Neuron (in vitro differentiated cells): ENCODE data around the gene URB2.

Experiments
- H2AFZ ChIP-seq: one replicate; pipeline ENCODE4 v1.6.1; 2013; ENCODE audit warnings: low read depth, mild to moderate bottlenecking, inconsistent platforms, low read length, moderate library complexity
- H3K27me3 ChIP-seq: one replicate; pipeline ENCODE4 v1.6.1; 2013; ENCODE audit warnings: low read length; ENCODE audit not compliant: insufficient read depth
- H3K36me3 ChIP-seq: one replicate; pipeline ENCODE4 v1.6.1; 2013; ENCODE audit warnings: low read length; ENCODE audit not compliant: insufficient read depth
- H3K4me1 ChIP-seq: one replicate; pipeline ENCODE4 v1.6.1; 2013; ENCODE audit warnings: low read length; ENCODE audit not compliant: insufficient read depth
- H3K4me3 ChIP-seq: 2 replicates; pipeline ENCODE4 v1.5.1; 2013; ENCODE audit warnings: mild to moderate bottlenecking, low read length, moderate library complexity
- H3K9me3 ChIP-seq: one replicate; pipeline ENCODE4 v1.6.1; 2013; ENCODE audit warnings: low read length

URB2 gene

DNA sequence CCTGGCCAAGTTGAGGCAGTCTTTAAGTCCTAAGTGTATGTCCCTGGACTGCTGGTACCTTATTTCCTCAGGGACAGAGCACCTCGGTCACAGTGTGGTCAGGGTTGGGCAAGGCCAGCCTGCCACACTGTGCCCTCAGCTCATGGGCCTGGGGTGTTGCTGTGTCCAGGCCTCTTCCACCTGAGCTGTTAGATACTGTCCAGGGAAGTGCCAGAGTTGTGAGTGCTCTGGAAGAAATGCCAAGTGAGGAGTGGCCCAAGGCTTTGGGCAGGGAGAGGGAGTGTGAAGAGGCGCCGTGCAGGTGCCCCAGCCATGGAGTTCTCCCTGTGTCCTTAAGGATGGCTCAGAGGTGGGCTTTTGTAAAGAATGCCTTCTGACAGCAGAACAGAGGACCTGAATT is 15.3 kb downstream of the URB2 start:
- Histone ChIP-seq H3K4me3 (no peak overlapping the region), H3K27me3 (no peaks in the 10 kb centered on the region), H3K9me3 (no peaks in the 10 kb centered on the region), H2AFZ (no peak overlapping the region), H3K36me3 (peaks cover 59% of the 10 kb centered on the region), H3K4me1 (no peaks in the 10 kb centered on the region)

DNA sequence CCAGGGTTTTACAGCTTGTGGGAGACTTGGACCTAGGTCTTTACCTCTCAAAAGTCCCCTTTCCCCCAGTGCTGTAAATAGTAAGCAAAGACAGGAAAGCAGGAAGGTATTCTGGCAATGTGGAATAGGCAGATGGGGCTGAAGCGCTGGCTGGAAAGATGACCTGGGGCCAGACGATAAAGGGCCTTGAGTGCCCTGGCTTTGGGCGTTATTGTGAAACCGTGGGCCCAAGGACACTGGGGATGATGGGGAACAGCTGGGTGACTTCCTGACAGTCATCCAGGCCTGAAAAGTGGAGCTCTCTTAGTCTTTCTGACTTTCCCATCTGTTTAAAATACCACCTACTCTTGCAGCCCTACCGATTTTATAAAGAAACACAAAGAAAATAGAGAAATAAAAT is 16.3 kb downstream of the URB2 start:
- no peaks in the 10 kb centered on the region for H3K9me3 ChIP-seq
- no peaks in the 10 kb centered on the region for H3K27me3 ChIP-seq
- no peak overlapping the region for H2AFZ ChIP-seq
- no peaks in the 10 kb centered on the region for H3K4me1 ChIP-seq
- peaks cover 59% of the 10 kb centered on the region for H3K36me3 ChIP-seq
- H3K4me3 ChIP-seq: no peak overlapping the region

DNA sequence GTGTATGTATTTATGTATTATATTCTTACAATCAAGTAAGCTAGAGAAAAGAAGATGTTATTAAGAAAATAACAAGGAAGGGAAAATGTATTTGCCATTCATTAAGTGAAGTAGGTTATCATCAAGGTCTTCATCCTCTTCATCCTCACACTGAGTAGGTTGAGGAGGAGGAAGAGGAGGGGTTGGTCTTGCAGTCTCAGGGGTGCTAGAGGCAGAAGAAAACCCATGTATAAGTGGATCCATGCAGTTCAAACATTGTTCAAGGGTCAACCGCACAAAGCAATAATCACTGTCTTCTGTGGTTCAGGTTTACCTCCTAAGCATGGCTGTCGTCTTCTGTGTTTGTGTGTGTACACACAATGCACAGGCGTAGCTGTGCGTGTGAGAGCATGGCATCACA is 16.9 kb downstream of the URB2 start:
- H2AFZ ChIP-seq: no peak overlapping the region
- H3K27me3 ChIP-seq: no peaks in the 10 kb centered on the region
- H3K36me3 ChIP-seq: peaks cover 60% of the 10 kb centered on the region
- H3K9me3 ChIP-seq: no peaks in the 10 kb centered on the region
- no peaks in the 10 kb centered on the region for H3K4me1 ChIP-seq
- H3K4me3 ChIP-seq: no peak overlapping the region

DNA sequence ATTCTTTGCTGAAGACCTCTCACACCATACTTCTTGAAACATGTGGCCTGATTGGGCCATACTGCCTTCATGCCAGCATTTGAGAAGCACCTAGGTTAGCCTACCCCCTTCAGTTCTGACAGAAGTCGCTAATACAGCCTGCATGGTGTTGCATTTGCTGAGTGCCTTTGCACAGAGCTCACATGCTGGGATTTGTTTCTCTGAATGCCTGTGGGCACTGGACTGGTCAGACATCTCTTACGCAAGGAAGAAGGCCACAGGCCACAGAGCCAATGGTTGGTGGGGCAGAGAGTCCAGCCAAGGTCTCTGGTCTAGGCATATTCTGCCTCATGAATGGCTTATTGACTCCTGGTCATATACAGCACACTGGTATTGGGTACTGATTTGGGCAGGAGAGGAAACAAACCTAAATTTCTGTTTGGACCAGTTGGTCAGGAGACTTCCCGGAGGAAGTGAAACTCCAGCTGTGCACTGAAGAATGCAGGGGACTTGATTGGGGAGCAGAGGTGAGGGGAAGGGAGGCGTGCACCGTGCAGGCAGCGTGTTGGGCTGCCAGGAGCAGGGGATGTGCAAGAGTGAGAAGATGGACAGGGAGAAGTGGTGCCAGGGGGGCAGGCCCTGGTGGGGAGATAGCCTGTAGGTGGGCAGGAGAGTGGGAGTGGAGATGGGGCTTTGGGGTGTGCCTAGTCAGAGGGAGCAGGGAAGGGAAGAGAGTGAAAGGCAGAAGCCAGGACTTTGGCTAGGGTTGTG is 18.1 kb downstream of the URB2 start:
- Histone ChIP-seq H3K4me3 (no peak overlapping the region), H3K9me3 (no peaks in the 10 kb centered on the region), H3K36me3 (peaks cover 65% of the 10 kb centered on the region), H2AFZ (no peak overlapping the region), H3K4me1 (no peaks in the 10 kb centered on the region), H3K27me3 (no peaks in the 10 kb centered on the region)

DNA sequence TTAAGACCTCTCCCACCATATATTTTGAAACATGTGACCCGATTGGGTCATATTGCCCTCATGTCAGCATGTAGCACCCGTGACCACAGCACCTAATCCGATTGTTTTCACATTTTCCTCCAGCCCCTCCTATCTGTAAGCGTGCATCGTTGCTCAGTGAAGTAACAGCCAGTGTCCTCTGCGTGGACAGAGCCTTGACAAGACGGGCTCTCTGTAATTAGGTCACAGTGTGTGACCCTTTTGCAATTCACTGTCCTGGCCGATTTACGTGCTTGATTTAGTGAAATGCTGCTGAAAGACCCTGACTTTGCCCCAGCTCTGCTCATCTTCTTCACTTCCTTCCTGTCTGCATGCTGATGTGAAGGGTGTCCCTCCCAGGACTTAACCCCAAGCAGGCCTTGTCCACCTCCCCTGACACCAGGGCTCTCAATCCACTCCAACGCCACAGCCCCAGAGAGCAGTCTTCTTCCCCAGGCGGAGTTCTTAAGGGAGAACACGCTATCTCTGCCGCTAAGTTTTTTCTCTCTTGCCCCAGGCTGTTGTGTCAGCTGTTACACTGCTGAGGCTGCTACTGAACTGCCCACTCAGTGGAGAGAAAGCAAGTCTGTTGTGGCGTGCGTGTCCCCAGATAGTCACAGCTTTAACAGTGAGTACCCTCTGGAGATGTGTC is 19.4 kb downstream of the URB2 start:
- peaks cover 66% of the 10 kb centered on the region for H3K36me3 ChIP-seq

DNA sequence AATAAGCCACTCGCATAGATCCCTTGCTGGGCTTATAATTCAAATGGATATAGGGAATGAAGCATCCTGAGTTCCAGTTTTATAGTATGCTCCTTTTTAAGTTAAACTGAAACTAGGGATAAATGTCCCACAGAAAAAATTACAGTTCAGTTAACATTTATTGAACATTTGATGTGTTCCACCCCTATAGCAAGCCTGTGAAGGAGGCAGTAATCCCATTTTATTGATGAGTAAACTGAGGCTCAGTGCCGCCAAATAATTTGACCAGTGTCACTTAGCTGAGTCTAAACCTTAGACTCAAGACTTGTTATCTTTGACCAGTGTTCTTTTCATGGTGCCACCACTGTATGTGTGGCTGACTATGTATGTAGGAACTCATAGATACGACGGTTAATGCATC is 22.4 kb downstream of the URB2 start:
- no peaks in the 10 kb centered on the region for H3K27me3 ChIP-seq
- H3K9me3 ChIP-seq: no peaks in the 10 kb centered on the region
- no peak overlapping the region for H3K4me3 ChIP-seq
- no peaks in the 10 kb centered on the region for H3K4me1 ChIP-seq
- H3K36me3 ChIP-seq: peaks cover 75% of the 10 kb centered on the region
- H2AFZ ChIP-seq: no peak overlapping the region

More for the DNA sequence above, 19.4 kb downstream of the URB2 start:
- Histone ChIP-seq H2AFZ (no peak overlapping the region), H3K4me1 (no peaks in the 10 kb centered on the region), H3K4me3 (no peak overlapping the region), H3K27me3 (no peaks in the 10 kb centered on the region), H3K9me3 (no peaks in the 10 kb centered on the region)

DNA sequence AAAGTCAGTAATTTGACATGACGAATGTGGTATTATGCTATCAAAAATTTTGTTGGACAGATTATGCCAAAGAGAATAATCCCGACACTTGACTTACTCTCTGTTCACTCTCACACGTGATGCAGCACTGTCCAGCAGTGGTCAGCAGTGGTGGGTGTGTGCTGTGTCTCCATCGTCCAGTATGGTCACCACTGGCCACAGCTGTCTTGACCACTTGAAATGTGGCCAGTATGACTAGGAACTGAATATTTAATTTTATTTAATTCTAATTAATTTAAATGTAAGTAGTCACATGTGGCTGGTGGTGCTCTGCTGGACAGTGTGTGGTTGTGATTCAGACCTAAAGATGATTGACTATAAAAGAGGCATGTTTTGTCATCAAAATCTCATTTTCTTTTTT is 24.0 kb downstream of the URB2 start:
- Histone ChIP-seq H3K9me3 (no peaks in the 10 kb centered on the region), H3K4me1 (no peaks in the 10 kb centered on the region), H3K27me3 (no peaks in the 10 kb centered on the region), H3K4me3 (no peak overlapping the region), H3K36me3 (peaks cover 74% of the 10 kb centered on the region), H2AFZ (no peak overlapping the region)

DNA sequence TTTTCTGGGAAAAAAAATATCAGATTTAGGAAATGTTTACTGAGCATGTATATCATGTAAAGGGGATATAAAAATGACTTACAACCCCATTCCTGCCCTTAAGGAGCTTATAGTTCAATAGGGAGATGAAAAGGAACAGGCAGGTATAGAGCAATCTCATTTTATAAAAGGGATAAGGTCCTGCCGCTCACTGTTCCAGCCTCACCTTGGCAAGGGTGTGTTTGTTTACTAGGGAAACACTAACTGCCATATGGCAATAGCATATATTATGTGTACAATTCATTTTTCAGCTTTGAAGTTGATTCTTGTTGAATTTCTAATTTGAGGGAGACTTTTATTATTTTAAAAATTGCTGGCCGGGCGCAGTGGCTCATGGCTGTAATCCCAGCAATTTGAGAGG is 25.5 kb downstream of the URB2 start:
- no peak overlapping the region for H3K4me3 ChIP-seq
- H3K36me3 ChIP-seq: peaks cover 71% of the 10 kb centered on the region
- no peaks in the 10 kb centered on the region for H3K4me1 ChIP-seq
- H2AFZ ChIP-seq: no peak overlapping the region
- H3K27me3 ChIP-seq: no peaks in the 10 kb centered on the region
- no peaks in the 10 kb centered on the region for H3K9me3 ChIP-seq

DNA sequence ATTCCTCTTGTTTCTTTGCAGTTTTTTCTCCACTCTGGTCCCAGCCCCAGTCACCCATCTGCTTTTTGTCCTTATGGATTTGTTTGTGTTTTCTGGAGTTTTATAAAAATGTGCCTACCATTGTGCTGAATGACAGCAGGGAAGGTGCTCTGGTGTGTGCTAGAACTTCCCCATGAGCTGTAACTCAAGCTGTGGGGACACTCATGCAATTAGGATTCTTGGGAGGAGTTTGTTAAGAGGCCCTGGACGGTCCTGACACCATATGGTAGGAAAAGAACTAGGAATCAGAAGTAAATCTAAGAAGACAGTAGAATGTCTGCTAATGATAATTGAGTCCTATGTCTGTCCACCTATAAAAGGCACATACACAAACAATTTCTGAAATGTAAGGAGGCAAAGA is 27.4 kb downstream of the URB2 start:
- Histone ChIP-seq H3K4me1 (no peaks in the 10 kb centered on the region), H2AFZ (no peak overlapping the region), H3K27me3 (no peaks in the 10 kb centered on the region), H3K9me3 (no peaks in the 10 kb centered on the region), H3K4me3 (no peak overlapping the region), H3K36me3 (peaks cover 60% of the 10 kb centered on the region)

DNA sequence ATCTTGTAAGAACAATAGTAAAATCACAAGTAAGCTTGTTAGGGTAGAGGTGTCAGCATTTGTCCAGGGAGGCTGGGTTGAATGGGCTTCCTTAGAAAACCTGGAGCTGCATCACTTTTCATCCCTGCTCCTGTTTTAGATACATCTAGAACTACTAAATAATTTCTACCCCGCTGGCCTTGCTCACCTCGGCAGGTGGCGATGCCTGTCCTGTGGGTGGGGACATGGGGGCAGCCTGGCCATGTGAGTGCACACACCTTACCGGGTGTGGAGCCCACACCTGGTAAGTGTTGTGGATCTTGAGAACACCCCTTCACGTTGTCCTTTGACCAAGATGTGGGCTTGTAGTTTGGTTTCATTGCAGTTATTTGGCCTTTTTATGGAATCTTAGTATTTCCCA is 29.7 kb downstream of the URB2 start:
- Histone ChIP-seq H3K27me3 (no peaks in the 10 kb centered on the region), H3K36me3 (peaks cover 55% of the 10 kb centered on the region), H3K4me1 (no peaks in the 10 kb centered on the region), H3K4me3 (no peak overlapping the region), H3K9me3 (no peaks in the 10 kb centered on the region), H2AFZ (no peak overlapping the region)

DNA sequence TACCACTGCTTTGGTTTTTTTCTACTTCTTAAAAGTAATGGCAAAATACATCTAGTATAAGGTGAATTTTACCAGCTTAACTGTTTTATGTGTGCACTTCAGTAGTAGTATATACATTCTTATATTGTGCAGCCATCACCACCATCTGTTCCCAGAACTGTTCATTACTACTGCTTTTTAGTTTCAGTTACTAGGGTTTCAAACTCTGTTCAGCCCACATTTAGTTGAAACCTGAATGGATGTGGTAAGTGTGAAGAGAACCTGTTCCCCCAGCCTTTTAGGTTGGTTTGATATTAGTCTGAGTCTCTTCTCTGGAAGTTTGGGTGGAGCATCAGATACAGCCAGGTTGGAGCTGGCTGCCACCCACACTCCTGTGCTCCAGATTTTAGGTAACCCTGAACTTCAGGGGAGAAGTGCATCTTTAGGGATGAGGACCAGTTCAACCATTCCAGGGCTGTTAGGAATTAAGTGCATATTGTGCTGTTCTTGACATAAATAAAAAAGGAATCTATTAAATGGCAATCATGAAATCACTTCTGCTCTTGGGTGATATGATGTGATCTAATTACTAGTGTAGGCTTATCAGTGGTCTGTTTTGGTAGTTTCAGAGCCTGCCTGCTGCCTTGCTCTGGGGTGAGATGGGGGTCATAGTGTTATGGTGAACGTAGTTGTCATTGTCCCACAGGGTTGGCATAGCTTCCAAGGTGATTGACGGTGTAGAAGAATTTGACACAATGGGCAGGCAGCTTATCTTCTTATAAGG is 32.1 kb downstream of the URB2 start:
- Histone ChIP-seq H3K4me1 (no peaks in the 10 kb centered on the region), H3K27me3 (no peaks in the 10 kb centered on the region), H2AFZ (no peak overlapping the region), H3K4me3 (no peak overlapping the region), H3K9me3 (peaks cover 3% of the 10 kb centered on the region), H3K36me3 (peaks cover 47% of the 10 kb centered on the region)

DNA sequence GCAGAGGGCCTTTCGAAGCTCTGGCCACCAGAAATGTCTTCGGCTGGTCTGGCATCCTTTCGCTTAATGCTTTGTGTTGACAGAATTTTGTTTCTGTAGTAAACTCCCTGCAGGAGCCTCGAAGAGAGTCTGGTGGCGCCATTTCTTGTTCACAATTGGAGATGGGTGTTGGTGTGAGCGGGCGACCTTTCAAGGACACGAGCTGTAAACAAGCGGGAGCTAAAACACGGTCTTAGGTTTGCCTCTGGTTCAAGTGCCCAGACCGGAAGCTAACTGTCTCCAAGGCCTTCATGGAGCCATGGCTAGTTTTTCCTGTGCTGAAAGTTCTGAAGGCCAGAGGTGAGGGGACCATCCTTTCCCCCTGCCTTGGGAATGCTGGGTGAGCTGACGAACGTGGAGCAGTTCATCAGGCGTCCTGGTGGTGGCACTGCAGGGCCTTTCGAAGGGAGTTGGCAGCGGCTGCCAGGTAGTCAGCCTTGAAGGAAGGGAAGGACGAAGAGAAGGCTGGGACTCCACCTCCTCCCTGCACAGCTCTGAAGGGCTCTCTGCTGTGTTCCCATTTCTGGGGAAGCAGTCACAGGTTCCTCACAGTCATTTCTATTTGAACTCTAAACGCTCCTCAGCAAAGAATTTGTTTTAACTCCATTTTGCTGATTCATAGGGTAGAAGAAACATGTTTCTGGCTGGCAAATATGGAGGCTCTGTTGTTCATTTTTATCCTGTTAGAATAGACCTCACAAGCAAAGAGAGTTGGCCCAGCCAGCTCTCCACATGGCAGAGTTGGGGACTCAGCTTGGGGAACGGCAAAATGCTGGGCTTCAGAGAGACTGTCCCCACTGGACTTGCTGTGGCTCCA is 35.2 kb downstream of the URB2 start:
- Histone ChIP-seq H3K9me3 (peaks cover 4% of the 10 kb centered on the region), H3K36me3 (peaks cover 28% of the 10 kb centered on the region), H2AFZ (no peak overlapping the region), H3K4me1 (no peaks in the 10 kb centered on the region), H3K27me3 (no peaks in the 10 kb centered on the region), H3K4me3 (no peak overlapping the region)
